GM12865 (cell line): ENCODE data around the gene CFAP46.

Source experiments
- DNase-seq: peaks from one replicate; pipeline ENCODE4 v3.0.0; 2010; ENCODE audit warnings: low read depth
- H3K4me3 ChIP-seq: 2 replicates; pipeline ENCODE4 v1.5.1; 2011; ENCODE audit warnings: mild to moderate bottlenecking, low read depth, low read length, control low read depth
- TF ChIP-seq, protein P1 (sequence below): IDR thresholded peaks from 2 replicates; pipeline ENCODE4 v1.5.1; 2011; ENCODE audit warnings: low read length, control low read depth, low read depth, inconsistent platforms; ENCODE audit not compliant: insufficient read depth; ENCODE audit errors: missing control alignments

CFAP46 gene

DNA sequence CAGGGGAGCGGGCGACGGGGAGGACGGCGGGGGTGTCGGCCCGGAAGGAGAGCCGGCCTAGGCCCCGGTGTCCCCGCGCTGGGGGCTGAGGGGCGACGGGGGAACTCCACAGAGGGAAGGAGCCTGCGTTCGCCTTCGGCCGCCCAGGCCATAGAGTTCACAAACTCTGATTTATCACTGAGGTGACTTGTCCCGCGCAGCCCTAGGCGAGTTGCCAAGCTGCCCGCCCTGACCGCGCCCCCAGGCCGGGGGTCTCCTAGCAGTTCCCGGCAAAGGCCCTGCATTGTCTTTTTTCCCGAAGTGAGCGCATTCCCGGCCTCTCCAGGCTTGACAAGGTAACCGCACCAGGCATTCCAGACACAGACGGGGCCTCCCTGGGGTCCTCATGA, 153.5 kb downstream of the CFAP46 start:
- H3K4me3 ChIP-seq, result no peak overlapping the region
- DNase-seq, result no peak
- TF ChIP-seq, protein P1, sequence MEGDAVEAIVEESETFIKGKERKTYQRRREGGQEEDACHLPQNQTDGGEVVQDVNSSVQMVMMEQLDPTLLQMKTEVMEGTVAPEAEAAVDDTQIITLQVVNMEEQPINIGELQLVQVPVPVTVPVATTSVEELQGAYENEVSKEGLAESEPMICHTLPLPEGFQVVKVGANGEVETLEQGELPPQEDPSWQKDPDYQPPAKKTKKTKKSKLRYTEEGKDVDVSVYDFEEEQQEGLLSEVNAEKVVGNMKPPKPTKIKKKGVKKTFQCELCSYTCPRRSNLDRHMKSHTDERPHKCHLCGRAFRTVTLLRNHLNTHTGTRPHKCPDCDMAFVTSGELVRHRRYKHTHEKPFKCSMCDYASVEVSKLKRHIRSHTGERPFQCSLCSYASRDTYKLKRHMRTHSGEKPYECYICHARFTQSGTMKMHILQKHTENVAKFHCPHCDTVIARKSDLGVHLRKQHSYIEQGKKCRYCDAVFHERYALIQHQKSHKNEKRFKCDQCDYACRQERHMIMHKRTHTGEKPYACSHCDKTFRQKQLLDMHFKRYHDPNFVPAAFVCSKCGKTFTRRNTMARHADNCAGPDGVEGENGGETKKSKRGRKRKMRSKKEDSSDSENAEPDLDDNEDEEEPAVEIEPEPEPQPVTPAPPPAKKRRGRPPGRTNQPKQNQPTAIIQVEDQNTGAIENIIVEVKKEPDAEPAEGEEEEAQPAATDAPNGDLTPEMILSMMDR, result no peak

DNA sequence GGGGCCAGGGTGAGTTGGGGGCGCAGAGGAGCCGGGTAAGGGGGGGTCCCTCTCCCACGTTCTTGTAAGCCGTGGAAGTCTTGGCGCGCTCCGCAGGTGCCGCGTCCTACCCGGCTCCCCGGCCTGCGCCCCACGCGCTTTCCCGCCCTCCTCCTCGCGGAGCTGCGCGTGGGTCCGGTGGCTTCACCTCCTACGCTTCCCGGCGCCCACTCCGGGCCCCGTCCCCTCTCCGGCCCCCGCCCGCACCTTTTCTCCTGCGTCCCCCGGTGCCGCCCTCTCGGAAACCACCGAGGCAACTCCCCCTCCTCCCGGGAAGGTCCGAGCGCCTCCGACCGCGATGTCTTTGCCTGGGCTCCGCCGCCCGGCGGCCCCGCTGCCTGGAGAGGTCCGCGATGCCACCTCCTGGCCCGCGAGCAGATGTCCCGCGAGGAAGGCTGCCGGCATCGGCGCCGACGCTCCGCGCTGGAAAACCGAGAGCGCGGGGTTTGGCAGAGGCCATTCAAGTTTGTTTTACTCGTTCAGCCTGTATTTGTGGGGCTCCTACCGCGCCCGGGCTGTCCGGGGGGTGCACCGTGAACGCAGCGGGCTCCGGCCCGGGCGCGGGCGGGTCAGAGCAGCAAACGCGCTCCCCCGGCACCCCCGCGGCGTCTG, 154.1 kb downstream of the CFAP46 start:
- no peak overlapping the region for H3K4me3 ChIP-seq
- TF ChIP-seq, protein P1, result no peak
- DNase-seq, result no peak

DNA sequence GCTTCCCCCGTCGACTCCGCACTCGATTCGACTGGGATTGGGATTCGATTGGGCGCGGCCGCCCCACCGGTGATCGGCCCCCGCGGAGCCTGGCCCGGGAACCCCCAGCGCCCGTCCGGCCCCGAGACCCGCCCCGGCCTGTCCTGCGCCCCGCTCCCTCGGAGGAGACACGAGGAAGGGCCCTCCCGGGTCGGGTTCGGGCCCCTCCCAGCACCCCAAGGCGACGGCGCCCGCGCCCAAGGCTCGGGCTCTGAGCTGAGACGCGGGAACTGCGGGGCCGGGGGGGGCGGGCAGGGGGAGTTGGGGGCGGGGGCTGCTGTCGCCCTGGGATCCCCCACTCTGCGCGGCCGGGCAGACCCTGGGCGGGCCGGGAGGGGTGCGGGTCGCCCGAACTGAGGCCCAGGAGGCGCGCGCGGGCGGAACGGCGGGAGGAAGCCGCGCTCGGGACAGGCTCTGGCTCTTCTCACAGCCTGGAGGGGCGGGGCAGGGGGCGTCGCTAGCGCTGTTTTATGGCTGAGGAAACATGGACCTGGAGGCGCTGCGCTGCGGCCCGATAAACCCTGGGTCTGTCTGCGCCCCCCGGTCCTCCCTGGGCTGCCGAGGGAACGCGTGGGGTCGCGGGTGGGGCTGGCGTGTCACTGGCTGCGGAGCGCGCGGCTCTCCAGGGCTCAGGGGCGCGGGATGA, 154.7 kb downstream of the CFAP46 start:
- no peak overlapping the region for H3K4me3 ChIP-seq
- no peak for DNase-seq
- TF ChIP-seq, protein P1, result no peak

DNA sequence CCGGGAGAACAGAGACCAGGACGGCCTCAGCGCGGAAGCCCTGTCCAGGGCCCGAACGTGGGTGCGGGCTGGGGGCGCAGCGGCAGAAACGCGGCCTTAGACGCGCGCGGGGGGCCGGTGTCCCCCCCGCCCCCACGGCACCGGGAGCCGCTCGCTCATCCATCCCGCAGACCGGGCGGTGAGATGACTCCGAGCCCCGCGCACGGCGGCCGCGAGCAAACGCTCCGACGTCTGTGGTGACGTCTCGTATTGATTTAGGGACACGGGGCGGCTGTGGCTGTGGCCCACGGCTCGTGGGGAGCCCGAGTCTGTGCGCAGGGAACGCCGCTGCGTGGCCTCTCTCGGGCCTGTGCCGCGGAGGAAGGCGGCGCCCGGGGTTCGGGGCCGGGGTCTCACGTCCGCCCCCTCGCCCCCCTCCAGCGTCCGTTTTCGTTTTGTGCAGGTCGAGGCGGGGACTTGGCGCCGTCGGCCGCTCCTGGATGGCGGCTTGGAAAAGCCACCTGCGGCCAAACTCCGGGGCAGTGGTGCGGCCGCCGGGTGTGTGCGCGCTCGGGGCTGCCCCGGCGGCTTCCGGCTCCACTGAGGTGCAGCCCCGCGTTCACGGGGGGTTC, 155.4 kb downstream of the CFAP46 start:
- H3K4me3 ChIP-seq, result no peak overlapping the region
- TF ChIP-seq, protein P1, result no peak
- no peak for DNase-seq

DNA sequence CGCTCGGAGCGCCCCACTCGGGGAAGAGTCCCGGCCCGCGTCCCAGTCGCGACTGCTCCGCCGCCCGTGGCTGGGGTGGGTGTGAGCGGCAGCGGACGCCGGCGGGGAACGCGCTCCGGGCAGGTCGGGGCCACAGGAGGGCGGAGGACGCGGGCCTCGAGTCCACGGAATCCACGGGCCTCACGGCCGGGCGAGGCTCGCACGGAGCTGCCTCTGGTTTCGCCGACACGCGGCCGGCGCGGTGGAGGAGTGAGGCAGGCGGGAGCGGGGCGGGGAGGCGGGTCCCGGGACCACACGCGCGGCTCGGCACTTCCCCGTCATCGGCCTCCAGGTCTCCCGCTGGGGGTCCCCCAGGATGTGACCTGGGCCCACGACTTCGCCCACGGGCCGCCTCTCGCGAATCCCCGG, 155.9 kb downstream of the CFAP46 start:
- no peak for DNase-seq
- TF ChIP-seq, protein P1, result no peak
- H3K4me3 ChIP-seq, result no peak overlapping the region

DNA sequence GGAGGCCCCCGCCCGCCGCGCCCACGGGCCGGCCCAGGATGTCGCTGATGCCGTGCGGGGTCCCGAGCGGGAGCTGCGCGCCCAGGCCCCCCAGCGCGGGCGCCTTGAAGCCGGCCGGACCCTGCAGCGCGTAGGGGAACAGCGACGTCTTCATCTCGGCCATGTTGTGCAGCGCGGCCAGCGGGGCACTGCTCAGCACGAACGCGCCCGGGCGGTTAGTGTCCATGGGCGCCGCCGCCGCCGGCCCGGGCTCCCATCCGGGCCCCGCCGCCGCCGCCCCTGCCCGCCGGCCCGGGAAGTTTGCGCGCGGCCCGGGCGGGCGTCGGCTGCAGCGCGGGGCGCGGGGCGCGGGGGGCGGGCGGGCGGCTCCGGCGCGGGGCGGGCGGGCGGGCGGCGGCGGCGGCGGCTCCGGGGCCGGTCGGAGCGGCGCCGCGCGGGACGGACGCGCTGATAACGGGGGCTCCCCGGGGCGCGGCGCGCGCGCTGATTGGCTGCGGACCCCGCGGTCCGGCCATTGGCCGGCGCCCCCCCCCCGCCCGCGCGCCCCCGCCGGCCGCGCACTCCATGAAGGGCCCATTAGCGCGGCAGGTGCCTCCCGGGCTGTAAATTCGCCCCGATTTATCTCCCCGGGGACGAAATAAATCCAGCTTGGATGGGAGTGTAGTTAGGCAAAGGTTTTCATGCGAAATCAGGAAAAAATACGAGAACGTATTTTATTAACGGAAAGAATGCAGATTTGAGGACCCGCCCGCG, 156.5 kb downstream of the CFAP46 start, which contains the start of gene NKX6-2:
TSS of gene NKX6-2 (minus strand) at position 425 of the 753 bp plus-strand sequence. CDS start at position 226, 199 bp downstream.
- no peak within 1 kb of the TSS for H3K4me3 ChIP-seq
- TF ChIP-seq, protein P1, result no peak
- no peak for DNase-seq
